ENCODE data around the gene CCDC88C.

DNA sequence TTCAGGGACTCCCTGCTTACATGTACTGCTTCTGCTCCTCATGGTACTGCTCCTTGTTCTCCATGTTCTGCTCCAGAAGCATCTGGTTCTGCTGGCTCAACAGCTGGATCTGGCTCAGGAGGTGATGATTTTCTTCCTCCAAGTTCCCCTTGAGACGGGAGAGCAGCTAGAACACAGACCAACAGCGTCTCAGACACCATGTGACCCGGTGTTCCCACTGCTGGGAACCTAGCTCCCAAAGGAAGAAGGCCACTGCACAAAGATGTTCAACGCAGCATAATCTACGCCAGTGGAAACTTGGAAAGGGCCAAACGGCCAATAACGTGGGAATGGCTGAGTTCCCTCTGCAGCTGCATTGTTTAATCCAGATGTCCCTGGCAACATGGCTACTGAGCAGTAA lies 123.5 kb downstream of the CCDC88C start:
- TF ChIP-seq, protein P1, sequence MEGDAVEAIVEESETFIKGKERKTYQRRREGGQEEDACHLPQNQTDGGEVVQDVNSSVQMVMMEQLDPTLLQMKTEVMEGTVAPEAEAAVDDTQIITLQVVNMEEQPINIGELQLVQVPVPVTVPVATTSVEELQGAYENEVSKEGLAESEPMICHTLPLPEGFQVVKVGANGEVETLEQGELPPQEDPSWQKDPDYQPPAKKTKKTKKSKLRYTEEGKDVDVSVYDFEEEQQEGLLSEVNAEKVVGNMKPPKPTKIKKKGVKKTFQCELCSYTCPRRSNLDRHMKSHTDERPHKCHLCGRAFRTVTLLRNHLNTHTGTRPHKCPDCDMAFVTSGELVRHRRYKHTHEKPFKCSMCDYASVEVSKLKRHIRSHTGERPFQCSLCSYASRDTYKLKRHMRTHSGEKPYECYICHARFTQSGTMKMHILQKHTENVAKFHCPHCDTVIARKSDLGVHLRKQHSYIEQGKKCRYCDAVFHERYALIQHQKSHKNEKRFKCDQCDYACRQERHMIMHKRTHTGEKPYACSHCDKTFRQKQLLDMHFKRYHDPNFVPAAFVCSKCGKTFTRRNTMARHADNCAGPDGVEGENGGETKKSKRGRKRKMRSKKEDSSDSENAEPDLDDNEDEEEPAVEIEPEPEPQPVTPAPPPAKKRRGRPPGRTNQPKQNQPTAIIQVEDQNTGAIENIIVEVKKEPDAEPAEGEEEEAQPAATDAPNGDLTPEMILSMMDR (conservative IDR thresholded peaks at IDR 0.05; ENCODE audit: low read depth, low read length) = no peak
- no peak for TF ChIP-seq EZH2 (IDR thresholded peaks at IDR 0.05; ENCODE audit: low read length, unreplicated experiment)
- TF ChIP-seq EZH2phosphoT487 (IDR thresholded peaks at IDR 0.05; ENCODE audit: borderline replicate concordance, low read length) = no peak

Data from PC-3 (cell line).